HG02763 (cell line): ENCODE measurements around the gene KREMEN1.

Experiments used
- ATAC-seq: cut with Tn5 transposase; IDR thresholded peaks from one replicate; pipeline ENCODE4 v1.9.1; 2021; ENCODE audit warnings: mild to moderate bottlenecking, moderate library complexity; ENCODE audit not compliant: unreplicated experiment

KREMEN1 gene

GRCh38 chr22:29216873-29217666 lies 144.2 kb downstream of the KREMEN1 start:
- ATAC-seq: no peak
